ENCODE data around the gene RAPSN.

RAPSN gene

GRCh38 chr11:47448566-47449427 is at the start of gene RAPSN:
RAPSN (minus strand) TSS chr11:47449136; CDS start chr11:47448964, 172 bp downstream.
- FAIRE-seq (no peak), DNase-seq (ENCODE audit: insufficient read length, low spot score) (no peak)

GRCh38 chr11:47498149-47498548 is 49.2 kb upstream of the RAPSN start:
- FAIRE-seq: no peak
- DNase-seq (ENCODE audit: insufficient read length, low spot score): no peak

GRCh38 chr11:47496808-47497207 is 47.9 kb upstream of the RAPSN start:
- DNase-seq (ENCODE audit: insufficient read length, low spot score) (no peak), FAIRE-seq (no peak)

GRCh38 chr11:47495856-47496217 is 46.9 kb upstream of the RAPSN start:
- DNase-seq (ENCODE audit: insufficient read length, low spot score): no peak
- no peak for FAIRE-seq

GRCh38 chr11:47495011-47495855 is 46.3 kb upstream of the RAPSN start:
- DNase-seq (ENCODE audit: insufficient read length, low spot score): no peak
- FAIRE-seq: no peak

- DNase-seq (ENCODE audit: insufficient read length, low spot score) (no peak), FAIRE-seq (no peak)
Measured at GRCh38 chr11:47489395-47489755, 40.4 kb upstream of the RAPSN start.

GRCh38 chr11:47488674-47489394 is 39.9 kb upstream of the RAPSN start:
- FAIRE-seq (no peak), DNase-seq (ENCODE audit: insufficient read length, low spot score) (no peak)

- DNase-seq (ENCODE audit: insufficient read length, low spot score) (no peak), FAIRE-seq (no peak)
Measured at GRCh38 chr11:47488111-47488510, 39.2 kb upstream of the RAPSN start.

- DNase-seq (ENCODE audit: insufficient read length, low spot score): no peak
- FAIRE-seq: no peak
Measured at GRCh38 chr11:47487421-47487820, 38.5 kb upstream of the RAPSN start.

GRCh38 chr11:47485107-47485506 is 36.2 kb upstream of the RAPSN start:
- DNase-seq (ENCODE audit: insufficient read length, low spot score) (no peak), FAIRE-seq (no peak)

- no peak for DNase-seq (ENCODE audit: insufficient read length, low spot score)
- no peak for FAIRE-seq
Measured at GRCh38 chr11:47483457-47483856, 34.5 kb upstream of the RAPSN start.

GRCh38 chr11:47480762-47481161 is 31.8 kb upstream of the RAPSN start:
- FAIRE-seq: no peak
- DNase-seq (ENCODE audit: insufficient read length, low spot score): no peak

- FAIRE-seq (no peak), DNase-seq (ENCODE audit: insufficient read length, low spot score) (no peak)
Measured at GRCh38 chr11:47478651-47479329, 29.9 kb upstream of the RAPSN start.

GRCh38 chr11:47477753-47478152 is 28.8 kb upstream of the RAPSN start:
- no peak for DNase-seq (ENCODE audit: insufficient read length, low spot score)
- no peak for FAIRE-seq

GRCh38 chr11:47477323-47477722 is 28.4 kb upstream of the RAPSN start:
- FAIRE-seq: no peak

GRCh38 chr11:47470671-47471070 is 21.7 kb upstream of the RAPSN start:
- no peak for FAIRE-seq

More at GRCh38 chr11:47477323-47477722, 28.4 kb upstream of the RAPSN start:
- DNase-seq (ENCODE audit: insufficient read length, low spot score): no peak

GRCh38 chr11:47469361-47470179 is 20.6 kb upstream of the RAPSN start:
- no peak for DNase-seq (ENCODE audit: insufficient read length, low spot score)
- no peak for FAIRE-seq

More at GRCh38 chr11:47470671-47471070, 21.7 kb upstream of the RAPSN start:
- no peak for DNase-seq (ENCODE audit: insufficient read length, low spot score)

GRCh38 chr11:47468598-47469214 is 19.8 kb upstream of the RAPSN start:
- DNase-seq (ENCODE audit: insufficient read length, low spot score) (no peak), FAIRE-seq (no peak)

GRCh38 chr11:47467357-47467756 is 18.4 kb upstream of the RAPSN start:
- FAIRE-seq (no peak), DNase-seq (ENCODE audit: insufficient read length, low spot score) (no peak)
